Neural progenitor cell (in vitro differentiated cells): ENCODE data around the gene KHDC3L. TPM values are rescaled to one million over a fixed set of nuclear protein-coding genes. Genes with fewer than 3 reads are reported as not detected.
"Not testable (repeated sequence)": the region's sequence is repeated elsewhere in the genome, so short reads cannot be mapped to it uniquely, and the experiment has no call there.

Experiments
- DNase-seq: peaks from one replicate; pipeline ENCODE4 v3.0.0-alpha.2; 2016; ENCODE audit warnings: low spot score
- H2AFZ ChIP-seq: fragments of 200-600 bp; sonication (generic); replicated peaks from 2 replicates; pipeline ENCODE4 v1.6.1; 2016; ENCODE audit warnings: antibody characterized with exemption
- H3F3A ChIP-seq: fragments of 200-600 bp; sonication (generic); 2 replicates; pipeline ENCODE4 v1.6.1; 2016; ENCODE audit warnings: antibody characterized with exemption, low read depth
- H3K27ac ChIP-seq: fragments of 200-600 bp; sonication (generic); 2 replicates; pipeline ENCODE4 v1.5.1; 2016; ENCODE audit warnings: mild to moderate bottlenecking
- H3K27me3 ChIP-seq: fragments of 200-600 bp; sonication (generic); 2 replicates; pipeline ENCODE4 v1.6.1; 2016; ENCODE audit warnings: mild to moderate bottlenecking, moderate library complexity
- H3K36me3 ChIP-seq: fragments of 200-600 bp; sonication (generic); 2 replicates; pipeline ENCODE4 v1.5.1; 2016
- H3K4me1 ChIP-seq: fragments of 200-600 bp; sonication (generic); 2 replicates; pipeline ENCODE4 v1.6.1; 2016; ENCODE audit warnings: mixed run types
- H3K4me2 ChIP-seq: fragments of 200-600 bp; sonication (generic); 2 replicates; pipeline ENCODE4 v1.6.1; 2016
- H3K4me3 ChIP-seq: fragments of 200-600 bp; sonication (generic); 2 replicates; pipeline ENCODE4 v1.5.1; 2016
- H3K79me2 ChIP-seq: fragments of 200-600 bp; sonication (generic); 2 replicates; pipeline ENCODE4 v1.6.1; 2016; ENCODE audit warnings: low read depth
- H3K9ac ChIP-seq: fragments of 200-600 bp; sonication (generic); 2 replicates; pipeline ENCODE4 v1.6.1; 2016
- H3K9me3 ChIP-seq: fragments of 200-600 bp; sonication (generic); 2 replicates; pipeline ENCODE4 v1.5.1; 2016; ENCODE audit warnings: low read depth
- H4K20me1 ChIP-seq: fragments of 200-600 bp; sonication (generic); 2 replicates; pipeline ENCODE4 v1.6.1; 2016; ENCODE audit warnings: low read depth
- H3K27ac Mint-ChIP-seq: 3 replicates; pipeline ENCODE4 v1.8.0; 2021; ENCODE audit warnings: mixed read lengths
- H3K27me3 Mint-ChIP-seq: 2 replicates; pipeline ENCODE4 v1.8.0; 2022; ENCODE audit warnings: low read depth, mild to moderate bottlenecking, inconsistent platforms, moderate library complexity, mixed read lengths; ENCODE audit not compliant: insufficient read depth
- H3K36me3 Mint-ChIP-seq: 3 replicates; pipeline ENCODE4 v1.8.0; 2021; ENCODE audit warnings: mixed read lengths
- H3K4me1 Mint-ChIP-seq: 3 replicates; pipeline ENCODE4 v1.8.0; 2021; ENCODE audit warnings: mixed read lengths
- H3K4me3 Mint-ChIP-seq: 3 replicates; pipeline ENCODE4 v1.8.0; 2021; ENCODE audit warnings: mild to moderate bottlenecking, moderate library complexity, mixed read lengths
- H3K9me3 Mint-ChIP-seq: 3 replicates; pipeline ENCODE4 v1.8.0; 2020; ENCODE audit warnings: mixed read lengths
- EZH2 ChIP-seq: fragments of 200-600 bp; sonication (generic); IDR thresholded peaks from 2 replicates; pipeline ENCODE4 v1.6.1; 2017; ENCODE audit warnings: antibody characterized with exemption, mild to moderate bottlenecking, moderate library complexity
- EZH2phosphoT487 ChIP-seq: fragments of 200-600 bp; sonication (generic); IDR thresholded peaks from 2 replicates; pipeline ENCODE4 v1.6.1; 2017; ENCODE audit warnings: antibody characterized with exemption
- total RNA-seq: library from RNA; depleted of rRNA; stranded (reverse); fragments of >200 nt; gene quantifications from 2 replicates; pipeline ENCODE4 v1.2.3, GENCODE V29; 2015; ENCODE audit warnings: low replicate concordance
- TF ChIP-seq, protein P1 (sequence below): fragments of 200-600 bp; sonication (generic); IDR thresholded peaks from 2 replicates; pipeline ENCODE4 v1.5.1; 2017; ENCODE audit warnings: antibody characterized with exemption, mild to moderate bottlenecking

KHDC3L gene
- total RNA-seq, 1 donor from 2014 or later = not detected

- Histone ChIP-seq H4K20me1 (no peaks in the 10 kb centered on the region), H3K9ac (no peak overlapping the region), H3K79me2 (no peaks in the 10 kb centered on the region), H3K36me3 (no peaks in the 10 kb centered on the region), H3K27ac (no peak overlapping the region), H3K4me1 (peaks cover 3% of the 10 kb centered on the region), H3K4me3 (no peak overlapping the region), H3F3A (no peaks in the 10 kb centered on the region), H3K4me2 (no peak overlapping the region), H2AFZ (no peak overlapping the region), H3K9me3 (no peaks in the 10 kb centered on the region), H3K27me3 (peaks cover 4% of the 10 kb centered on the region)
- Mint-ChIP-seq H3K27me3 (peaks cover 2% of the 10 kb centered on the region), H3K27ac (no peak overlapping the region), H3K4me1 (peaks cover 3% of the 10 kb centered on the region), H3K36me3 (no peaks in the 10 kb centered on the region), H3K9me3 (no peaks in the 10 kb centered on the region), H3K4me3 (no peak overlapping the region)
- DNase-seq = no peak
- no peak for TF ChIP-seq EZH2
These were observed 27.4 kb downstream of the KHDC3L start for GRCh38 chr6:73389854-73390253.

DNA sequence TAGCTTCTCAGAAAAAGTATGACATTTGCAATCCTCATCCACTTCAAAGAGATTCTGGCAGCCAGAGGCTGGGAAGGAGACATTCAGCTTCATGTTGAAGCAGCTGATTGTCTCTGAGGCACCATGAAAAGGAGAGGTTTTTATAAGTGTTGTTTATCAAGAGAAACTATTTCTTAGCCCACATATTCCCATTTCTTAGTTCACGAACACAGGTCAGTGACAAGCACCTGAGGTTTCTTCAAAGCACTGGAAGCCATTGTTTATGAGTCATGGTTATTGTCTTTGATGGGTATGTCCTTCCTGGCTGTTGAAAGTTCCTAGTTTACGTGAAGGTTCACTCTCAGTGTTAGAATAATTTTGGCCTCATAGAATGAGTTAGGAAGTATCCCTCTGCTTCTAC lies 29.2 kb downstream of the KHDC3L start:
- H3K27me3 ChIP-seq = peaks cover 4% of the 10 kb centered on the region
- no peak overlapping the region for H3K27ac Mint-ChIP-seq
- H3K9me3 Mint-ChIP-seq = no peaks in the 10 kb centered on the region
- H3K9ac ChIP-seq = no peak overlapping the region
- H3K27me3 Mint-ChIP-seq = peaks cover 2% of the 10 kb centered on the region
- H3K4me1 ChIP-seq = peaks cover 3% of the 10 kb centered on the region
- H3K36me3 ChIP-seq = no peaks in the 10 kb centered on the region
- no peaks in the 10 kb centered on the region for H3F3A ChIP-seq
- DNase-seq = no peak
- H3K36me3 Mint-ChIP-seq = no peaks in the 10 kb centered on the region
- H3K4me2 ChIP-seq = no peak overlapping the region
- H3K27ac ChIP-seq = no peak overlapping the region
- TF ChIP-seq EZH2 = no peak
- TF ChIP-seq, protein P1, sequence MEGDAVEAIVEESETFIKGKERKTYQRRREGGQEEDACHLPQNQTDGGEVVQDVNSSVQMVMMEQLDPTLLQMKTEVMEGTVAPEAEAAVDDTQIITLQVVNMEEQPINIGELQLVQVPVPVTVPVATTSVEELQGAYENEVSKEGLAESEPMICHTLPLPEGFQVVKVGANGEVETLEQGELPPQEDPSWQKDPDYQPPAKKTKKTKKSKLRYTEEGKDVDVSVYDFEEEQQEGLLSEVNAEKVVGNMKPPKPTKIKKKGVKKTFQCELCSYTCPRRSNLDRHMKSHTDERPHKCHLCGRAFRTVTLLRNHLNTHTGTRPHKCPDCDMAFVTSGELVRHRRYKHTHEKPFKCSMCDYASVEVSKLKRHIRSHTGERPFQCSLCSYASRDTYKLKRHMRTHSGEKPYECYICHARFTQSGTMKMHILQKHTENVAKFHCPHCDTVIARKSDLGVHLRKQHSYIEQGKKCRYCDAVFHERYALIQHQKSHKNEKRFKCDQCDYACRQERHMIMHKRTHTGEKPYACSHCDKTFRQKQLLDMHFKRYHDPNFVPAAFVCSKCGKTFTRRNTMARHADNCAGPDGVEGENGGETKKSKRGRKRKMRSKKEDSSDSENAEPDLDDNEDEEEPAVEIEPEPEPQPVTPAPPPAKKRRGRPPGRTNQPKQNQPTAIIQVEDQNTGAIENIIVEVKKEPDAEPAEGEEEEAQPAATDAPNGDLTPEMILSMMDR = no peak
- no peak for TF ChIP-seq EZH2phosphoT487
- no peaks in the 10 kb centered on the region for H4K20me1 ChIP-seq
- no peaks in the 10 kb centered on the region for H3K9me3 ChIP-seq
- no peaks in the 10 kb centered on the region for H3K79me2 ChIP-seq
- no peak overlapping the region for H3K4me3 ChIP-seq
- no peak overlapping the region for H2AFZ ChIP-seq
- H3K4me3 Mint-ChIP-seq = no peak overlapping the region
- H3K4me1 Mint-ChIP-seq = peaks cover 3% of the 10 kb centered on the region

DNA sequence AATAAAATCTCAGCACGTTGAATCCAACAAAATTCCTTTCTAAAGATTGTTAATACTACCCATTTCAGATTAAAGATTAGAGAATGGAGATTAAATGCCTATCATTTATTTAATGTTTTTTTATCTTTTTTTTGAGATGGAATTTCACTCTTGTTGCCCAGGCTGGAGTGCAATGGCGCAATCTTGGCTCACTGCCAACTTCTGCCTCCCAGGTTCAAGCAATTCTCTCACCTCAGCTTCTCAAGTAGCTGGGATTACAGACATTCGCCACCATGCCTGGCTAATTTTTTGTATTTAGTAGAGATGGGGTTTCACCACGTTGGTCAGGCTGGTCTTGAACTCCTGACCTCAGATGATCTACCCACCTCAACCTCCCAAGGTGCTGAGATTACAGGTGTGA lies 29.7 kb downstream of the KHDC3L start:
- not testable (repeated sequence) for H3K27me3 ChIP-seq, H3K9ac ChIP-seq, H3K27ac ChIP-seq, H3K4me3 Mint-ChIP-seq, H3K27me3 Mint-ChIP-seq, DNase-seq, H3K79me2 ChIP-seq, H3K4me1 Mint-ChIP-seq, H3F3A ChIP-seq, H2AFZ ChIP-seq, H3K4me3 ChIP-seq, H3K9me3 Mint-ChIP-seq, H3K4me1 ChIP-seq, H4K20me1 ChIP-seq, H3K4me2 ChIP-seq, H3K36me3 ChIP-seq, H3K36me3 Mint-ChIP-seq, H3K27ac Mint-ChIP-seq, H3K9me3 ChIP-seq

DNA sequence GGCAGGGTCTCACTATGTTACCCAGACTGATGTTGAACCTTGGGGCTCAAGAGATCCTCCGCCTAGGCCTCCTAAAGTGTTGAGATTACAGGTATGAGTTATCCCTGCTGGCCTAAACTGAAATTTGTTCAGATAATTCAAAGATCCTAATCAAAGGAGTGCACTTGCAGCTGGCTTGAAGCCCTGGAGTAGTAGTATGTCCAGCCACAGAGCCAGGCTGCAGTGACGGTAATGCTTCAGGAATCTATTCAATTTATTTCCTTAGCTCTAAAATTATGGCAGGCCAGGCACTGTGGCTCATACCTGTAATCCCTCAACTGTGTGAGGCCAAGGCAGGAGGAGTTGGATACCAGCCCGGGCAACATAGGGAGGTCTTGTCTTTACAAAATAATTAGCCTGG lies 30.8 kb downstream of the KHDC3L start:
- Histone ChIP-seq H3K27me3 (peaks cover 4% of the 10 kb centered on the region), H2AFZ (no peak overlapping the region), H3F3A (no peaks in the 10 kb centered on the region), H3K4me3 (no peak overlapping the region), H4K20me1 (no peaks in the 10 kb centered on the region), H3K9ac (no peak overlapping the region), H3K79me2 (no peaks in the 10 kb centered on the region), H3K36me3 (no peaks in the 10 kb centered on the region), H3K4me1 (peaks cover 3% of the 10 kb centered on the region), H3K27ac (no peak overlapping the region), H3K4me2 (no peak overlapping the region), H3K9me3 (no peaks in the 10 kb centered on the region)
- Mint-ChIP-seq H3K36me3 (no peaks in the 10 kb centered on the region), H3K27me3 (no peaks in the 10 kb centered on the region), H3K4me1 (peaks cover under 1% of the 10 kb centered on the region), H3K27ac (no peak overlapping the region), H3K9me3 (no peaks in the 10 kb centered on the region), H3K4me3 (no peak overlapping the region)
- DNase-seq = no peak
- no peak for TF ChIP-seq EZH2phosphoT487
- TF ChIP-seq, protein P1 = no peak
- TF ChIP-seq EZH2 = no peak
